ENCODE measurements around the gene PDE7B.
A peak's percentile ranks its signal among the peaks of the same experiment; 100 is the strongest.

The PDE7B gene

DNA sequence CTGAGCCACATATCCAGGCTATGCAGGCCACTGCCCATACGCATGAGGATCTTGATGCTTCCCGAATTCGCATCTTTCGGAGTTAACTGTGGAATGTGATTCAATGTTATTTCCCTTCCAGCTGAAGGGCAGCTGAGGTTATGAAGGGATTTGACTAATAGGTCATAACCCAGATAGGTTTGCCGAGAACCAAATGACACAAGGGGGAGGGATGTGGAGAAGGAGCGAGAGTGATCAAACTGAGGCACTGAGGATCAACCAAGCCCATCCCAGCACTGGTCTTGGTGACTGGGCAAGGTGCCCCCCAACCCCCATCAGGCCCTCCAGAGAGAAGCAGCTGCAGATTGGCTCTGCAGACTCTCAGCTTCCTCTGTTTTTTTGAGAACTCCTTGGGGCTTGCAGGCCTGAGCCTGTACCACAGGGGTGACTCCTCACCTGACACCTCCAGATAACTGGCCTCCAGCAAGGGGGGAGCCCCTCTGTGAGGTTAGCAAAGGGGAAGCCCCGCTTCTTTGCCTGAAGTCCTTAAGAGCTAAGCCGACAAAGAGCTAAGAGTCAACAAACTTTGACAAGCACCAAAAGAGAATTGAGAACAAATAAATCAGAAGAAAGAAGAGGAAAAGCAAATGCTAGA lies 185.9 kb downstream of the PDE7B start:
- H3K4me1 ChIP-seq (ENCODE audit: insufficient read depth, low read length, poor library complexity, severe bottlenecking): no peaks in the 10 kb centered on the region
- H3K9me3 ChIP-seq (ENCODE audit: insufficient read depth, low read depth, low read length): no peaks in the 10 kb centered on the region
- no peaks in the 10 kb centered on the region for H3K79me2 ChIP-seq (ENCODE audit: insufficient read depth, low read length)
- H3K36me3 ChIP-seq (ENCODE audit: insufficient read depth, low read length): no peaks in the 10 kb centered on the region
- no peaks in the 10 kb centered on the region for H4K20me1 ChIP-seq (ENCODE audit: insufficient read depth, low read length, poor library complexity, severe bottlenecking)
- no peak for TF ChIP-seq CTCF (conservative IDR thresholded peaks at IDR 0.05; ENCODE audit: low read length)
- TF ChIP-seq EZH2phosphoT487 (IDR thresholded peaks at IDR 0.05; ENCODE audit: borderline replicate concordance): no peak
- H3K27me3 ChIP-seq (ENCODE audit: insufficient read depth, low read length, poor library complexity, severe bottlenecking): no peaks in the 10 kb centered on the region
- no peak overlapping the region for H3K9ac ChIP-seq (ENCODE audit: low read depth, low read length, poor library complexity, severe bottlenecking)
- no peaks in the 10 kb centered on the region for H3F3A ChIP-seq (ENCODE audit: low read depth)
- H2AFZ ChIP-seq (ENCODE audit: low read length): peak overlapping the region; percentile 26; the same call in 1 of the 2 replicates
- H3K9me2 ChIP-seq (replicated peaks; ENCODE audit: low read depth, low read length): no peaks in the 10 kb centered on the region
- no peak overlapping the region for H3K4me2 ChIP-seq (ENCODE audit: low read depth, low read length, poor library complexity, severe bottlenecking)
- H3K4me3 ChIP-seq (ENCODE audit: low read length, poor library complexity, severe bottlenecking): no peak overlapping the region

DNA sequence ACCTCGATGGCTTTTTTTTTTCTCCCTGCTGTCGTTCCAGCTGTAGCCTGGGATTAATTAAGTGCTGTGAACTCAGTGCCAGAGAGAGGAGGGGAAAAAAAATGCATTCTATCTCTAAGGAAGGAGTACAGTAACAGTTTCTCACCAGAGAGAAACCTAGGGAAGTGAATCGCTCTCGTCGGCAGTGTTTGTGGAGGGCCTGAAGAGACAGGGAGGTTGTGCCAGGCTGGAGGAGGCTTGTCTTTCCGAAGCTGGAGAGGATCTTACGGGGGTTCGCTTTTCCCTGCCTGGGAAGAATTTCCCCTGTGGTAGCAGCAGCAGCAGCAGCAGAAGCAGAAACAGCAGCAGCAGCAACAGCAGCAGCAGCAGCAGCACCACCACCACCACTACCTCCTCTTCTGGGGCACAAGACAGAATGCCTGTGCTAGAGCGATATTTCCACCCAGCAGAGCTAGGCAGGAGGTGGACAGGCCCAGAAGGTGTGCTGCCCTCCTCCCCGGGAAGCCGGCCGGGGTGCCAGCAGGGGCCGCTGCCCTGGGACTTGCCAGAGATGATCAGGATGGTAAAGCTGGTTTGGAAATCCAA lies 186.5 kb downstream of the PDE7B start:
- H4K20me1 ChIP-seq (ENCODE audit: insufficient read depth, low read length, poor library complexity, severe bottlenecking): no peaks in the 10 kb centered on the region
- H3K4me2 ChIP-seq (ENCODE audit: low read depth, low read length, poor library complexity, severe bottlenecking): no peak overlapping the region
- H3K4me3 ChIP-seq (ENCODE audit: low read length, poor library complexity, severe bottlenecking): no peak overlapping the region
- no peaks in the 10 kb centered on the region for H3K9me2 ChIP-seq (replicated peaks; ENCODE audit: low read depth, low read length)
- H3K79me2 ChIP-seq (ENCODE audit: insufficient read depth, low read length): no peaks in the 10 kb centered on the region
- H3K36me3 ChIP-seq (ENCODE audit: insufficient read depth, low read length): no peaks in the 10 kb centered on the region
- H3F3A ChIP-seq (ENCODE audit: low read depth): no peaks in the 10 kb centered on the region
- TF ChIP-seq CTCF (conservative IDR thresholded peaks at IDR 0.05; ENCODE audit: low read length) (no peak), EZH2phosphoT487 (IDR thresholded peaks at IDR 0.05; ENCODE audit: borderline replicate concordance) (no peak)
- no peak overlapping the region for H3K9ac ChIP-seq (ENCODE audit: low read depth, low read length, poor library complexity, severe bottlenecking)
- H3K4me1 ChIP-seq (ENCODE audit: insufficient read depth, low read length, poor library complexity, severe bottlenecking): no peaks in the 10 kb centered on the region
- no peaks in the 10 kb centered on the region for H3K27me3 ChIP-seq (ENCODE audit: insufficient read depth, low read length, poor library complexity, severe bottlenecking)
- 0 out of 2 replicates have a peak overlapping the region, but pooled peaks have one; percentile 26 for H2AFZ ChIP-seq (ENCODE audit: low read length)
- H3K9me3 ChIP-seq (ENCODE audit: insufficient read depth, low read depth, low read length): no peaks in the 10 kb centered on the region

- Histone ChIP-seq H3K9ac (ENCODE audit: low read depth, low read length, poor library complexity, severe bottlenecking) (no peak overlapping the region), H3K9me3 (ENCODE audit: insufficient read depth, low read depth, low read length) (no peaks in the 10 kb centered on the region), H3K79me2 (ENCODE audit: insufficient read depth, low read length) (no peaks in the 10 kb centered on the region), H3K9me2 (replicated peaks; ENCODE audit: low read depth, low read length) (no peaks in the 10 kb centered on the region), H3K4me3 (ENCODE audit: low read length, poor library complexity, severe bottlenecking) (no peak overlapping the region), H3K36me3 (ENCODE audit: insufficient read depth, low read length) (no peaks in the 10 kb centered on the region), H2AFZ (ENCODE audit: low read length) (no peak overlapping the region), H3K4me2 (ENCODE audit: low read depth, low read length, poor library complexity, severe bottlenecking) (no peak overlapping the region), H3F3A (ENCODE audit: low read depth) (no peaks in the 10 kb centered on the region), H4K20me1 (ENCODE audit: insufficient read depth, low read length, poor library complexity, severe bottlenecking) (no peaks in the 10 kb centered on the region), H3K27me3 (ENCODE audit: insufficient read depth, low read length, poor library complexity, severe bottlenecking) (no peaks in the 10 kb centered on the region), H3K4me1 (ENCODE audit: insufficient read depth, low read length, poor library complexity, severe bottlenecking) (no peaks in the 10 kb centered on the region)
- TF ChIP-seq CTCF (conservative IDR thresholded peaks at IDR 0.05; ENCODE audit: low read length): no peak
- no peak for TF ChIP-seq EZH2phosphoT487 (IDR thresholded peaks at IDR 0.05; ENCODE audit: borderline replicate concordance)
These were observed 187.0 kb downstream of the PDE7B start for GRCh38 chr6:136038531-136038930.
